ENCODE data around the gene ETFA. TPM values are rescaled to one million over a fixed set of nuclear protein-coding genes. Genes with fewer than 3 reads are reported as not detected.

The ETFA gene
- total and polyA plus RNA-seq, 9 of the 15 experiments (the other 6 are each of a cell fraction or from before 2014, with no cell fraction given) = 130 to 543 (median 232) TPM

GRCh38 chr15:76336254-76337058, 25.2 kb upstream of the ETFA start, which contains the start of gene ISL2 (continued):
- 0 out of 2 replicates have a peak, but pooled peaks have one; percentile 10 for TF ChIP-seq NFIC (IDR thresholded peaks at IDR 0.05)
- no peak for TF ChIP-seq MCM2 (IDR thresholded peaks at IDR 0.05; ENCODE audit: low read depth)
- TF ChIP-seq DEAF1 (CRISPR knock-in tag; IDR thresholded peaks at IDR 0.05) = no peak
- TF ChIP-seq SMARCB1 (IDR thresholded peaks at IDR 0.05; ENCODE audit: insufficient read length, low read depth) = no peak
- no peak for TF ChIP-seq MED1 (CRISPR knock-in tag; IDR thresholded peaks at IDR 0.05; ENCODE audit: borderline replicate concordance)
- no peak for TF ChIP-seq DDX20 (tag; IDR thresholded peaks at IDR 0.05; ENCODE audit: low read depth)
- TF ChIP-seq RB1 (IDR thresholded peaks at IDR 0.05; ENCODE audit: low read depth) = no peak
- TF ChIP-seq WHSC1 (IDR thresholded peaks at IDR 0.05; ENCODE audit: low read length) = no peak
- TF ChIP-seq NFATC3 (IDR thresholded peaks at IDR 0.05) = no peak
- no peak for TF ChIP-seq TCF15 (CRISPR knock-in tag; IDR thresholded peaks at IDR 0.05)
- no peak for TF ChIP-seq CREBBP (IDR thresholded peaks at IDR 0.05; ENCODE audit: low read depth, low read length)
- no peak for TF ChIP-seq ZNF699 (CRISPR knock-in tag; IDR thresholded peaks at IDR 0.05; ENCODE audit: insufficient replicate concordance)
- peak in 1 of 2 experiments; percentile 39; a peak in 2 of 4 replicates for TF ChIP-seq TBL1XR1 (IDR thresholded peaks at IDR 0.05; ENCODE audit: low read length in 2 of 2)
- peak; percentile 87 for TF ChIP-seq HMGN3 (IDR thresholded peaks at IDR 0.05; ENCODE audit: borderline replicate concordance, extremely low read depth, insufficient read length, low read depth, low read length)
- peak; percentile 71; the same call in 1 of the 2 replicates for TF ChIP-seq PHF8 (IDR thresholded peaks at IDR 0.05; ENCODE audit: borderline replicate concordance, low read length)
- peak; percentile 78 for TF ChIP-seq CCNT2 (IDR thresholded peaks at IDR 0.05; ENCODE audit: borderline replicate concordance, extremely low read depth, insufficient read length, low read depth, low read length)
- no peak; the same call in 1 of the 2 replicates for TF ChIP-seq ZBTB1 (CRISPR knock-in tag; IDR thresholded peaks at IDR 0.05; ENCODE audit: borderline replicate concordance, low read depth)
- no peak for TF ChIP-seq HNRNPUL1 (IDR thresholded peaks at IDR 0.05; ENCODE audit: low read length)
- no peak for TF ChIP-seq HMGXB4 (CRISPR knock-in tag; IDR thresholded peaks at IDR 0.05)
- no peak for TF ChIP-seq ZFP36 (IDR thresholded peaks at IDR 0.05; ENCODE audit: low read depth, low read length, partially characterized antibody)
- no peak for TF ChIP-seq ZBTB43 (CRISPR knock-in tag; IDR thresholded peaks at IDR 0.05)
- TF ChIP-seq EP400 (IDR thresholded peaks at IDR 0.05) = peak; percentile 93
- no peak for TF ChIP-seq SRSF3 (IDR thresholded peaks at IDR 0.05; ENCODE audit: insufficient read depth, low read length)
- no peak for TF ChIP-seq NCOA6 (IDR thresholded peaks at IDR 0.05)
